IMR-90 (cell line): ENCODE measurements around the gene SLC38A11. TPM values are rescaled to one million over a fixed set of nuclear protein-coding genes. Genes with fewer than 3 reads are reported as not detected.

Experiments used
- ATAC-seq: fragments of 200-7000 bp; cut with Tn5 transposase; 2 replicates; pipeline ENCODE4 v1.9.1; 2020; ENCODE audit warnings: low read depth, mild to moderate bottlenecking, moderate library complexity
- BruUV-seq: library from RNA; stranded (reverse); fragments of 400-500 nt; replicated peaks from 2 replicates; lab custom pipeline; 2021; lab: Mats Ljungman, UMichigan
- CTCF ChIA-PET: fragments of 300-600 bp; formaldehyde crosslinking; extraction: SDS; loops from one replicate; lab custom pipeline; 2021; ENCODE audit warnings: antibody characterized with exemption; lab: Yijun Ruan, JAX
- POLR2A ChIA-PET: fragments of 300-600 bp; sonication (Branson Sonifier 250); formaldehyde crosslinking; loops from one replicate; lab custom pipeline; 2022; ENCODE audit warnings: antibody characterized with exemption; ENCODE audit not compliant: unreplicated experiment; lab: Charles Lee
- DNase-seq: peaks from one replicate; pipeline ENCODE4 v3.0.0; 2013
- H2AFZ ChIP-seq: replicated peaks from 2 replicates; pipeline ENCODE3; 2013; ENCODE audit warnings: low read length, mild to moderate bottlenecking; ENCODE audit not compliant: poor library complexity
- H2AK5ac ChIP-seq: 2 replicates; pipeline ENCODE4 v1.6.1; 2013; ENCODE audit warnings: low read depth, low read length, inconsistent platforms
- H2AK9ac ChIP-seq: replicated peaks from 2 replicates; pipeline ENCODE3; 2013; ENCODE audit warnings: mild to moderate bottlenecking, low read depth, low read length, moderate library complexity; ENCODE audit not compliant: poor library complexity
- H2BK120ac ChIP-seq: 2 replicates; pipeline ENCODE4 v1.6.1; 2013; ENCODE audit warnings: low read depth, low read length, inconsistent platforms
- H2BK15ac ChIP-seq: 3 replicates; pipeline ENCODE4 v1.6.1; 2013; ENCODE audit warnings: low read depth, low read length, inconsistent platforms
- H2BK20ac ChIP-seq: 2 replicates; pipeline ENCODE4 v1.6.1; 2013; ENCODE audit warnings: low read depth, mild to moderate bottlenecking, inconsistent platforms, low read length, moderate library complexity
- H2BK5ac ChIP-seq: 2 replicates; pipeline ENCODE4 v1.6.1; 2013; ENCODE audit warnings: mild to moderate bottlenecking, low read depth, low read length, inconsistent platforms; ENCODE audit not compliant: poor library complexity, severe bottlenecking
- H3K14ac ChIP-seq: replicated peaks from 2 replicates; pipeline ENCODE4 v1.6.1; 2013; ENCODE audit warnings: low read depth, low read length, inconsistent platforms
- H3K18ac ChIP-seq: 2 replicates; pipeline ENCODE4 v1.6.1; 2013; ENCODE audit warnings: low read depth, low read length, control low read depth
- H3K23ac ChIP-seq: 2 replicates; pipeline ENCODE4 v1.6.1; 2013; ENCODE audit warnings: low read depth, low read length, inconsistent platforms
- H3K27ac ChIP-seq: 2 replicates; pipeline ENCODE4 v1.5.1; 2013; ENCODE audit warnings: mild to moderate bottlenecking, control low read depth, low read length; ENCODE audit not compliant: insufficient read depth
- H3K27me3 ChIP-seq: 2 replicates; pipeline ENCODE4 v1.6.1; 2013; ENCODE audit warnings: low read length; ENCODE audit not compliant: control insufficient read depth, insufficient read depth
- H3K36me3 ChIP-seq: 2 replicates; pipeline ENCODE4 v1.6.1; 2013; ENCODE audit warnings: low read length, mixed read lengths; ENCODE audit not compliant: control insufficient read depth, insufficient read depth
- H3K4ac ChIP-seq: 2 replicates; pipeline ENCODE4 v1.6.1; 2013; ENCODE audit warnings: low read depth, low read length, inconsistent platforms
- H3K4me1 ChIP-seq: 2 replicates; pipeline ENCODE4 v1.6.1; 2013; ENCODE audit warnings: low read length, mixed read lengths; ENCODE audit not compliant: control insufficient read depth, insufficient read depth
- H3K4me2 ChIP-seq: 2 replicates; pipeline ENCODE4 v1.6.1; 2013; ENCODE audit warnings: low read depth, mild to moderate bottlenecking, control low read depth, low read length, moderate library complexity
- H3K4me3 ChIP-seq: 2 replicates; pipeline ENCODE4 v1.5.1; 2013; ENCODE audit warnings: low read depth, mild to moderate bottlenecking, control low read depth, low read length, moderate library complexity; ENCODE audit not compliant: insufficient read depth
- H3K56ac ChIP-seq: 2 replicates; pipeline ENCODE4 v1.6.1; 2013; ENCODE audit warnings: low read length, inconsistent platforms; ENCODE audit not compliant: insufficient read depth; ENCODE audit errors: extremely low read depth
- H3K79me1 ChIP-seq, 2 experiments: 2 replicates each; pipeline ENCODE4 v1.6.1; 2013; ENCODE audit warnings: low read length in 2 of 2, inconsistent platforms in 1 of 2, low read depth in 1 of 2
- H3K9ac ChIP-seq: 2 replicates; pipeline ENCODE4 v1.6.1; 2013; ENCODE audit warnings: low read depth, low read length, control low read depth
- H3K9me1 ChIP-seq: 2 replicates; pipeline ENCODE4 v1.6.1; 2013; ENCODE audit warnings: low read length, inconsistent platforms; ENCODE audit not compliant: insufficient read depth
- H3K9me3 ChIP-seq: 2 replicates; pipeline ENCODE4 v1.6.1; 2013; ENCODE audit warnings: low read length; ENCODE audit not compliant: control insufficient read depth, insufficient read depth
- H4K20me1 ChIP-seq: 2 replicates; pipeline ENCODE4 v1.6.1; 2013; ENCODE audit warnings: low read length, inconsistent platforms; ENCODE audit not compliant: insufficient read depth
- H4K5ac ChIP-seq: 2 replicates; pipeline ENCODE4 v1.6.1; 2013; ENCODE audit warnings: mild to moderate bottlenecking, low read depth, low read length, control low read depth
- H4K8ac ChIP-seq, 2 experiments: 2 replicates each; pipeline ENCODE4 v1.6.1; 2013; ENCODE audit warnings: low read depth in 2 of 2, low read length in 2 of 2, control low read depth in 1 of 2, inconsistent platforms in 1 of 2
- H4K91ac ChIP-seq: 2 replicates; pipeline ENCODE4 v1.6.1; 2013; ENCODE audit warnings: low read depth, low read length, inconsistent platforms; ENCODE audit not compliant: insufficient read depth
- BHLHE40 ChIP-seq: fragments of 150-350 bp; IDR thresholded peaks from 2 replicates; pipeline ENCODE4 v1.6.1; 2016; ENCODE audit warnings: mild to moderate bottlenecking, low read depth, low read length
- CTCF ChIP-seq: conservative IDR thresholded peaks from 2 replicates; pipeline ENCODE4 v1.5.1; 2012; ENCODE audit warnings: mild to moderate bottlenecking, low read depth, low read length, improper control_type of control experiment
- WGBS, 2 experiments: methylation state at CpG; one replicate each; pipeline versions ENCODE4 v1.1.5 to v1.1.7; 2013; ENCODE audit warnings: missing lambda C conversion rate in 2 of 2; ENCODE audit not compliant: insufficient read length in 1 of 2; ENCODE audit errors: extremely low coverage in 2 of 2; 5-methylcytosine and 5-hydroxymethylcytosine counted together
- dilution Hi-C: fragments of 300-500 bp; cut with HindIII; formaldehyde crosslinking; loops from one replicate; pipeline ENCODE4 v1.14.3; 2018; ENCODE audit warnings: low sequenced_read_pairs; ENCODE audit not compliant: unreplicated experiment
- in situ Hi-C: fragments of 300-500 bp; cut with MboI; formaldehyde crosslinking; loops from 3 replicates; pipeline ENCODE4 v1.14.3; 2019; ENCODE audit warnings: low sequenced_read_pairs, inconsistent platforms, mixed read lengths
- intact Hi-C: fragments of 100-400 bp; cut with micrococcal nuclease; formaldehyde crosslinking; loops from 2 replicates; pipeline ENCODE4 v1.10.0; 2022
- polyA plus RNA-seq, 3 experiments: library from polyadenylated mRNA; depleted of rRNA; stranded (reverse); fragments of >200 nt; gene quantifications; 2 replicates each; pipeline ENCODE4 v1.2.3, GENCODE V29; 2012; ENCODE audit warnings: low replicate concordance in 1 of 3
- total RNA-seq: library from RNA; depleted of rRNA; stranded (reverse); fragments of >200 nt; gene quantifications from 2 replicates; pipeline ENCODE4 v1.2.3, GENCODE V29; 2012

The SLC38A11 gene
- total and polyA plus RNA-seq, 2 of the 4 experiments (the other 2 are of a cell fraction) = 0.18 to 0.21 TPM

- H2BK15ac ChIP-seq = no peak overlapping the region
- no peaks in the 10 kb centered on the region; the same call in 1 of the 2 replicates for H3K9me1 ChIP-seq
- peaks cover 3% of the 10 kb centered on the region; the same call in 1 of the 2 replicates for H3K9me3 ChIP-seq
- no peak overlapping the region for H3K23ac ChIP-seq
- CTCF ChIA-PET = no interaction called here
- intact Hi-C loops = no loop called here
- ATAC-seq (no peak), DNase-seq (no peak)
- no peak overlapping the region; the same call in 1 of the 2 replicates for H4K91ac ChIP-seq
- no peaks in the 10 kb centered on the region for H4K20me1 ChIP-seq
- no peak overlapping the region for H4K8ac ChIP-seq
- in situ Hi-C loops = loop anchor here (5.0 kb wide), 1 partner anchor 37 kb away; no protein-coding TSS in a partner anchor
- H2BK120ac ChIP-seq = no peak overlapping the region
- no peak overlapping the region; the same call in 1 of the 2 replicates for H4K5ac ChIP-seq
- no TSS peak for BruUV-seq
- peak overlapping the region; percentile 59; the same call in 1 of the 2 replicates for H3K18ac ChIP-seq
- TF ChIP-seq CTCF = no peak
- no peak for TF ChIP-seq BHLHE40
- no peak overlapping the region for H3K27ac ChIP-seq
- POLR2A ChIA-PET = no interaction called here
- no peaks in the 10 kb centered on the region for H3K27me3 ChIP-seq
- no peak overlapping the region for H2BK20ac ChIP-seq
- no peak overlapping the region for H3K56ac ChIP-seq
- H3K9ac ChIP-seq = no peak overlapping the region
- dilution Hi-C loops = no loop called here
- no peak overlapping the region for H2BK5ac ChIP-seq
- no peak overlapping the region for H3K14ac ChIP-seq
- H3K4me1 ChIP-seq = peaks cover 8% of the 10 kb centered on the region; the same call in 1 of the 2 replicates
- no CpG with 5 or more reads among the region's 1 CpG for WGBS, 2 experiments
- H3K4me3 ChIP-seq = no peak overlapping the region
- peak overlapping the region; percentile 3 for H2AK9ac ChIP-seq
- H3K36me3 ChIP-seq = no peaks in the 10 kb centered on the region
- no peak overlapping the region for H2AK5ac ChIP-seq
- H3K4ac ChIP-seq = peak overlapping the region; percentile 7; the same call in 1 of the 2 replicates
- no peak overlapping the region for H2AFZ ChIP-seq
- no peak overlapping the region for H3K4me2 ChIP-seq
- H3K79me1 ChIP-seq = no peaks in the 10 kb centered on the region
Observed at GRCh38 chr2:164964700-164965099, 9.4 kb upstream of the SLC38A11 start.
